BJ (cell line): ENCODE results near the gene ZNF367. TPM values are rescaled to one million over a fixed set of nuclear protein-coding genes. Genes with fewer than 3 reads are reported as not detected.

Experiments
- CTCF ChIA-PET: fragments of 350-600 bp; formaldehyde crosslinking; extraction: SDS; loops from one replicate; lab custom pipeline; 2021; ENCODE audit warnings: antibody characterized with exemption, inconsistent platforms; lab: Yijun Ruan, JAX
- POLR2A ChIA-PET: fragments of 300-600 bp; sonication (Branson Sonifier 250); formaldehyde crosslinking; extraction: SDS; loops from one replicate; lab custom pipeline; 2021; ENCODE audit warnings: antibody characterized with exemption; lab: Charles Lee
- DNase-seq: peaks from one replicate; pipeline ENCODE4 v3.0.0-alpha.2; 2011; ENCODE audit warnings: low read depth
- H3K27me3 ChIP-seq: 2 replicates; pipeline ENCODE4 v1.6.0; 2011; ENCODE audit warnings: low read length; ENCODE audit not compliant: control insufficient read depth, insufficient read depth
- H3K36me3 ChIP-seq: 2 replicates; pipeline ENCODE4 v1.5.1; 2011; ENCODE audit warnings: low read length; ENCODE audit not compliant: control insufficient read depth, insufficient read depth
- H3K4me3 ChIP-seq: 2 replicates; pipeline ENCODE4 v1.5.1; 2011; ENCODE audit warnings: low read depth, mild to moderate bottlenecking, control low read depth, low read length
- polyA plus RNA-seq: library from polyadenylated mRNA; depleted of rRNA; stranded (reverse); fragments of >200 nt; gene quantifications from 2 replicates; pipeline ENCODE4 v1.2.3, GENCODE V29; 2011
- TF ChIP-seq, protein P1 (sequence below): IDR thresholded peaks from 2 replicates; pipeline ENCODE4 v1.5.1; 2011; ENCODE audit warnings: low read depth, mild to moderate bottlenecking, control low read depth, inconsistent platforms, low read length, moderate library complexity; ENCODE audit not compliant: insufficient read depth

ZNF367 gene
- polyA plus RNA-seq, 1 experiment, result 0.97 TPM

DNA sequence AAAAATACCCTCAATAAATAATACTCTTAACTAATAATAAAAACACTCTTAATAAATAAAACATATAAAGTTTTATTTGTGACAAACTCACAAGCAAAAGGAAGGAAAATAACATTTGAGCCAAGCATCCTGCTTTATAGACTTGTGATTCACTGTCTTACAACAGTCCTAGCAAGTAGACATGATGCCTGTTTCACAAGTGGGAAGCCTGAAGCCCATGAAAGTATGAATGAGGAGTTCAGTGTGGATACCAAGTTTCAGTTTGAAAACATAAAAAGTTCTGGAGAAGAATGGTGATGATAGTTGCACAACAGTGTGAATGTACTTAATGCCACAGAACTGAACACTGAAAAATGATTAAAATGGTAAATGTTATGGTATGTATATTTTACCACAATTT, 42.7 kb upstream of the ZNF367 start:
- peak; percentile 59 for DNase-seq
- ChIA-PET CTCF (no interaction called here), POLR2A (no interaction called here)
- H3K4me3 ChIP-seq, result peak overlapping the region; percentile 12
- H3K36me3 ChIP-seq, result no peaks in the 10 kb centered on the region
- TF ChIP-seq, protein P1, sequence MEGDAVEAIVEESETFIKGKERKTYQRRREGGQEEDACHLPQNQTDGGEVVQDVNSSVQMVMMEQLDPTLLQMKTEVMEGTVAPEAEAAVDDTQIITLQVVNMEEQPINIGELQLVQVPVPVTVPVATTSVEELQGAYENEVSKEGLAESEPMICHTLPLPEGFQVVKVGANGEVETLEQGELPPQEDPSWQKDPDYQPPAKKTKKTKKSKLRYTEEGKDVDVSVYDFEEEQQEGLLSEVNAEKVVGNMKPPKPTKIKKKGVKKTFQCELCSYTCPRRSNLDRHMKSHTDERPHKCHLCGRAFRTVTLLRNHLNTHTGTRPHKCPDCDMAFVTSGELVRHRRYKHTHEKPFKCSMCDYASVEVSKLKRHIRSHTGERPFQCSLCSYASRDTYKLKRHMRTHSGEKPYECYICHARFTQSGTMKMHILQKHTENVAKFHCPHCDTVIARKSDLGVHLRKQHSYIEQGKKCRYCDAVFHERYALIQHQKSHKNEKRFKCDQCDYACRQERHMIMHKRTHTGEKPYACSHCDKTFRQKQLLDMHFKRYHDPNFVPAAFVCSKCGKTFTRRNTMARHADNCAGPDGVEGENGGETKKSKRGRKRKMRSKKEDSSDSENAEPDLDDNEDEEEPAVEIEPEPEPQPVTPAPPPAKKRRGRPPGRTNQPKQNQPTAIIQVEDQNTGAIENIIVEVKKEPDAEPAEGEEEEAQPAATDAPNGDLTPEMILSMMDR, result no peak
- H3K27me3 ChIP-seq, result no peaks in the 10 kb centered on the region

DNA sequence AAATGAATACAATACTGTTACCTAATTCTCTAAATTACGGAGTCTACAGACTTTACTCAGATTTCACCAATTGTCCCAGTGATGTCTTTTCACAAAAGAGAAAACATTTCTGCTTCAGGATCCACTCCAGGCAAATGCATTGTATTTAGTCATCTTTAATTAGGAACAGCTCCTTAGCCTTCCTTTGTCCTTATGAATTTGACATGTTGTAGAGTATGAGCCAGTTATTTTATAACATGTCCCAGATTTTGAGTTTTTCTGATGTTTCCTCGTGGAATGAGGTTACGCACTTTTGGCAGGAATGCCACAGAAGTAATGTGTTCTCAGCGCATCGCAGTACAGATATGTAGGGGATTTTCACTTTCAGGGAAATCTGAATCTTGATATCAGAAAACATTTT, 42.3 kb upstream of the ZNF367 start:
- Histone ChIP-seq H3K36me3 (no peaks in the 10 kb centered on the region), H3K27me3 (no peaks in the 10 kb centered on the region), H3K4me3 (peak overlapping the region; percentile 12; the same call in 1 of the 2 replicates)
- CTCF ChIA-PET, result interaction anchor here (1.1 kb wide), 1 partner anchor 143 kb away, joined by 3 read pairs; no protein-coding TSS in a partner anchor
- TF ChIP-seq, protein P1, result no peak
- DNase-seq, result no peak
- POLR2A ChIA-PET, result no interaction called here

DNA sequence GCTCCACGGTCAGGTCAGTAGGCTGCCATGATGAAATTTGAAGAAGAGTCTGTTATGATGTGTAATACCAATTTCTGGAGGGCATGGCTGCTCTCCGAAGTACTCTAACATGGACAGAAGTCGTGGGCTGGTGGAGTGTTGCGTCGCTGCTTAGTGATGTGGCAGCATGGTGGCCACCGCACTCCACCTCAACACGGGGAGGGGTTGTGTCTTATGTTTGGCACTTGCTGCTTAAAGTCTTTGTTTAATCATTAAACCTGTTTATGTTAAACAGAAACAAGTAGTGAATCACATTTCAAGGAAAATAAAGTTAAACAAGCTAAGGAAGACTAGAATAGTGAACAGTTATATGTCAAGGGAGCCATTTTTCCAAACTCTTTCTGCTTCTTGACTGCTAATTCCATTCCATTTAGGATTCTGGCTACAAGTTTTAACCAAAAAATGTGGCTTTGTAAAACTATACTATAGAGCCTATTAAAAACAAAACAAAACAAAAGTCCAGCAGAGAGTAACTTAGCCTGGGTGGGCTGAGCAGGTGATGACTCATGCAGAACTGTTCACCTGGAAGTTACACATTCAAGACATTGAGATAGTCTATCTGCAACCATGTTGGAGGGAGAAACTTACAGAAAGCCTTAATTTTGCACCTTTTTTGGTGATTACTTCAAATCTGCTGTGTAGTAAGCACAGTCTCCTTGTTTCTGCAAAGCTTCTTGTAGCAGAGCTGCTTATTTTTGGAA, 41.3 kb upstream of the ZNF367 start:
- CTCF ChIA-PET, result interaction anchor here (1.1 kb wide), 1 partner anchor 142 kb away, joined by 3 read pairs; no protein-coding TSS in a partner anchor
- TF ChIP-seq, protein P1, result no peak

DNA sequence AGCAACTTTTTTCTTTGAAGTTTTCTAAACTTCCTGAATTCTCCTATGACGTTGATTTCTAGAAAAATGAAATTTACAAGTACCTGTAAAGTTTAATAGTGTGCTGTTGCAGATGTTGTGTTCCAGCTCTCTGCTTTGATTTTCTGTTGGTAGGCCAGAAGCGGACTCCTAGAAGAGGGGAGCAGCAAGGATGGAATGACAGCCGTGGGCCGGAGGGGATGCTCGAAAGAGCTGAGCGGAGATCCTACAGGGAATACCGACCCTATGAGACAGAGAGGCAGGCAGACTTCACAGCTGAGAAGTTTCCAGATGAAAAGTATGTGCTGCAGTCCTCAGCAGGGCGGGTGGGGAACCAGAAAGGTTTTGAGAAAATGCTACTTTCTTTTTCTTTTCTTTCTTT, 40.1 kb upstream of the ZNF367 start:
- Histone ChIP-seq H3K36me3 (no peaks in the 10 kb centered on the region), H3K27me3 (no peaks in the 10 kb centered on the region), H3K4me3 (no peak overlapping the region)
- CTCF ChIA-PET, result interaction anchor here (1.0 kb wide), 1 partner anchor 109 kb away, joined by 4 read pairs; no protein-coding TSS in a partner anchor
- TF ChIP-seq, protein P1, result no peak
- POLR2A ChIA-PET, result no interaction called here
- DNase-seq, result no peak

More for the DNA sequence above, 41.3 kb upstream of the ZNF367 start:
- Histone ChIP-seq H3K4me3 (no peak overlapping the region), H3K36me3 (no peaks in the 10 kb centered on the region), H3K27me3 (no peaks in the 10 kb centered on the region)
- POLR2A ChIA-PET, result no interaction called here
- DNase-seq, result no peak

DNA sequence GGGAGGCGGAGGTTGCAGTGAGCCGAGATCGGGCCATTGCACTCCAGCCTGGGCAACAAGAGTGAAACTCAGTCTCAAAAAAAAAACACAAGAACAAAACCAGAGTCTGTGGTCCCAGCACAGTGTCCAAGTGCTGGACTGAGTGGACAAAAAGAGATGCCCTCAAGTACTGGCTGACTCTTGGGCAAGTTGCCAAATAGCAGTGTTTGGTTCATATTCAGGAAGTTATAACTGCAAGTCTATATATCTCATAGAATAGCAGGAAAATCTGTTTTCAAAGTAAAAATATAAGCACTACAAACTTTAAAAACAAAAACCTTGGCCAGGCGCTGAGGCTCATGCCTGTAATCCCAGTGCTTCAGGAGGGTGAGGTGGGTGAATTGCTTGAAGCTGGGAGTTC, 39.1 kb upstream of the ZNF367 start:
- ChIA-PET CTCF (no interaction called here), POLR2A (no interaction called here)
- H3K36me3 ChIP-seq, result no peaks in the 10 kb centered on the region
- no peak for DNase-seq
- no peak overlapping the region for H3K4me3 ChIP-seq
- TF ChIP-seq, protein P1, result no peak
- H3K27me3 ChIP-seq, result no peaks in the 10 kb centered on the region
